Keratinocyte (primary cell): ENCODE data around the gene THSD8. TPM values are rescaled to one million over a fixed set of nuclear protein-coding genes. Genes with fewer than 3 reads are reported as not detected.
"Not testable (repeated sequence)": the region's sequence is repeated elsewhere in the genome, so short reads cannot be mapped to it uniquely, and the experiment has no call there.

Experiments used
- DNase-seq: peaks from one replicate; pipeline ENCODE4 v3.0.0-alpha.2; 2011; ENCODE audit warnings: low read depth, missing footprints, low spot score
- FAIRE-seq: peaks from 2 replicates; lab custom pipeline; 2011; peaks lifted over from hg19 to GRCh38; lab: Jason Lieb, UNC
- H2AFZ ChIP-seq: 2 replicates; pipeline ENCODE4 v1.6.0; 2012; ENCODE audit warnings: low read length, control low read depth, inconsistent platforms; ENCODE audit not compliant: control insufficient read depth
- H3K27ac ChIP-seq: 2 replicates; pipeline ENCODE4 v1.5.1; 2011; ENCODE audit warnings: low read length; ENCODE audit not compliant: control insufficient read depth, insufficient read depth
- H3K27me3 ChIP-seq: 3 replicates; pipeline ENCODE4 v1.6.0; 2011; ENCODE audit warnings: low read length; ENCODE audit not compliant: control insufficient read depth, insufficient read depth; ENCODE audit errors: extremely low read depth
- H3K36me3 ChIP-seq, 2 experiments: 2 replicates in 1 of 2; 3 replicates in 1 of 2; pipeline ENCODE4 v1.5.1; 2011; ENCODE audit warnings: low read length in 2 of 2, mild to moderate bottlenecking in 1 of 2; ENCODE audit not compliant: control insufficient read depth in 2 of 2, insufficient read depth in 2 of 2; ENCODE audit errors: extremely low read depth in 1 of 2
- H3K4me1 ChIP-seq: 3 replicates; pipeline ENCODE4 v1.5.1; 2011; ENCODE audit warnings: low read length; ENCODE audit not compliant: control insufficient read depth, insufficient read depth; ENCODE audit errors: extremely low read depth
- H3K4me2 ChIP-seq: 3 replicates; pipeline ENCODE4 v1.6.0; 2011; ENCODE audit warnings: low read depth, low read length; ENCODE audit not compliant: control insufficient read depth, insufficient read depth; ENCODE audit errors: extremely low read depth
- H3K4me3 ChIP-seq, 3 experiments: fragments of 200-600 bp in 1 of 3; sonication (generic) in 1 of 3; 2 replicates in 2 of 3; 3 replicates in 1 of 3; pipeline ENCODE4 v1.5.1; 2011 to 2016; ENCODE audit warnings: low read length in 3 of 3, mild to moderate bottlenecking in 3 of 3, control low read depth in 2 of 3, inconsistent platforms in 1 of 3, low read depth in 1 of 3, mixed read lengths in 1 of 3, mixed run types in 1 of 3, moderate library complexity in 1 of 3; ENCODE audit not compliant: control insufficient read depth in 2 of 3, insufficient read depth in 2 of 3; ENCODE audit errors: extremely low read depth in 1 of 3
- H3K79me2 ChIP-seq: 2 replicates; pipeline ENCODE4 v1.6.0; 2012; ENCODE audit warnings: low read length; ENCODE audit not compliant: control insufficient read depth, insufficient read depth
- H3K9ac ChIP-seq: 3 replicates; pipeline ENCODE4 v1.6.0; 2011; ENCODE audit warnings: low read length; ENCODE audit not compliant: control insufficient read depth, insufficient read depth; ENCODE audit errors: extremely low read depth
- H3K9me1 ChIP-seq: 3 replicates; pipeline ENCODE4 v1.6.0; 2011; ENCODE audit warnings: low read length; ENCODE audit not compliant: control insufficient read depth, insufficient read depth; ENCODE audit errors: extremely low read depth
- H3K9me3 ChIP-seq: 2 replicates; pipeline ENCODE4 v1.5.1; 2012; ENCODE audit warnings: low read depth, low read length; ENCODE audit not compliant: control insufficient read depth
- H4K20me1 ChIP-seq: 3 replicates; pipeline ENCODE4 v1.6.0; 2011; ENCODE audit warnings: low read length; ENCODE audit not compliant: control insufficient read depth, insufficient read depth; ENCODE audit errors: extremely low read depth
- CTCF ChIP-seq, 3 experiments: IDR thresholded peaks in 1 of 3; conservative IDR thresholded peaks in 1 of 3; optimal IDR thresholded peaks in 1 of 3; 2 replicates in 2 of 3; 3 replicates in 1 of 3; pipeline versions ENCODE3 to v1.5.1; 2011; ENCODE audit warnings: low read length in 3 of 3, mild to moderate bottlenecking in 3 of 3, moderate library complexity in 2 of 3, control low read depth in 1 of 3, inconsistent platforms in 1 of 3; ENCODE audit not compliant: insufficient read depth in 2 of 3; ENCODE audit errors: extremely low read depth in 1 of 3
- EZH2 ChIP-seq: IDR thresholded peaks from one replicate; pipeline ENCODE4 v1.6.1; 2012; ENCODE audit warnings: inconsistent platforms, mild to moderate bottlenecking, low read length, moderate library complexity
- dilution Hi-C: fragments of 300-500 bp; cut with MboI; formaldehyde crosslinking; loops from one replicate; pipeline ENCODE4 v1.7.0; 2020; ENCODE audit warnings: low sequenced_read_pairs; ENCODE audit not compliant: extremely low pct_ligation_motif_present
- polyA plus RNA-seq, 5 experiments: library from polyadenylated mRNA; depleted of rRNA in 3 of 5; stranded (reverse) in 3 of 5; stranded (forward) in 1 of 5; unstranded in 1 of 5; fragments of >200 nt; gene quantifications; 1 replicate in 1 of 5; 2 replicates in 3 of 5; 3 replicates in 1 of 5; pipeline versions ENCODE4 v1.2.1 to v1.2.3, GENCODE V29; 2011 to 2012; ENCODE audit warnings: missing spikeins in 2 of 5, low read depth in 1 of 5, low replicate concordance in 1 of 5

THSD8 gene
- polyA plus RNA-seq, 1 donor (not counting 4 experiments of a cell fraction or from before 2014, with no cell fraction given) = 6.6 TPM

- Histone ChIP-seq H3K36me3 (peaks cover 0 to 2% of the 10 kb centered on the region in 2 experiments), H3K27me3 (no peaks in the 10 kb centered on the region), H3K4me2 (no peak overlapping the region), H3K9me1 (no peaks in the 10 kb centered on the region), H3K9ac (no peak overlapping the region), H3K4me1 (no peaks in the 10 kb centered on the region), H2AFZ (no peak overlapping the region), H3K9me3 (no peaks in the 10 kb centered on the region), H3K27ac (no peak overlapping the region), H4K20me1 (no peaks in the 10 kb centered on the region), H3K4me3 (no peak overlapping the region), H3K79me2 (no peaks in the 10 kb centered on the region)
- dilution Hi-C loops = no loop called here
- TF ChIP-seq EZH2 (no peak), CTCF (optimal IDR thresholded peaks at IDR 0.05 in 1 of 3, IDR thresholded peaks at IDR 0.05 in 1 of 3, conservative IDR thresholded peaks at IDR 0.05 in 1 of 3; ENCODE audit: extremely low read depth in 1 of 3, insufficient read depth in 2 of 3, low read length in 3 of 3) (no peak)
- DNase-seq = no peak
- FAIRE-seq = no peak
Observed at GRCh38 chr19:12815088-12815487, 13.2 kb downstream of the THSD8 start.

DNA sequence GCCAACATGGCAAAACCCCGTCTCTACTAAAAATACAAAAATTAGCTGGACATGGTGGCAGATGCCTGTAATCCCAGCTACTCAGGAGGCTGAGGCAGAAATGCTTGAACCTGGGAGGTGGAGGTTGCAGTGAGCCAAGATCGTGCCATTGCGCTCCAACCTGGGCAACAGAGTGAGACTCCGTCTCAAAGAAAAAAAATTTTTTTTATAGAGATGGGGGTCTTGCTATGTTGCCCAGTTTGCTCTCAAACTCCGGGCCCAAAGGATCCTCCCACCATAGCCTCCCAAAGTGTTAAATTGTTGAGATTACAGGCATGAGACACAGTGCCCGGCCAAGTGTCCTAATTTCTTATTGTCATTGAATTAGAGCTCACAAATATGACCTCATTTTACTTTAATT lies 15.3 kb downstream of the THSD8 start:
- H3K4me2 ChIP-seq, H3K9ac ChIP-seq, H3K9me1 ChIP-seq, H3K36me3 ChIP-seq, H2AFZ ChIP-seq, H3K4me1 ChIP-seq, dilution Hi-C loops, H4K20me1 ChIP-seq, H3K79me2 ChIP-seq, H3K27me3 ChIP-seq, DNase-seq, FAIRE-seq, H3K9me3 ChIP-seq, H3K27ac ChIP-seq, H3K4me3 ChIP-seq: not testable (repeated sequence)

- H3K9ac ChIP-seq, DNase-seq, H3K79me2 ChIP-seq, H3K4me3 ChIP-seq, dilution Hi-C loops, FAIRE-seq, H3K4me1 ChIP-seq, H3K36me3 ChIP-seq, H3K27ac ChIP-seq, H3K9me1 ChIP-seq, H3K9me3 ChIP-seq, H2AFZ ChIP-seq, H3K27me3 ChIP-seq, H3K4me2 ChIP-seq, H4K20me1 ChIP-seq: not testable (repeated sequence)
Observed at GRCh38 chr19:12817810-12818209, 15.9 kb downstream of the THSD8 start.
